Esophagus squamous epithelium (tissue), 4 donors: ENCODE data around the gene SARNP.

Experiments used
- CTCF ChIP-seq, 6 experiments: fragments of 450-650 bp in 4 of 6; fragments of 200-600 bp in 2 of 6; sonication (generic) in 2 of 6; IDR thresholded peaks; one replicate each; pipeline ENCODE4 v1.5.1; 2016 to 2019; ENCODE audit warnings: antibody characterized with exemption in 6 of 6, mild to moderate bottlenecking in 4 of 6, moderate library complexity in 4 of 6
- POLR2A ChIP-seq, 4 donors: fragments of 450-650 bp; IDR thresholded peaks; one replicate each; pipeline ENCODE4 v1.6.1; 2017; ENCODE audit warnings: antibody characterized with exemption in 4 of 4, mild to moderate bottlenecking in 4 of 4, moderate library complexity in 3 of 4

DNA sequence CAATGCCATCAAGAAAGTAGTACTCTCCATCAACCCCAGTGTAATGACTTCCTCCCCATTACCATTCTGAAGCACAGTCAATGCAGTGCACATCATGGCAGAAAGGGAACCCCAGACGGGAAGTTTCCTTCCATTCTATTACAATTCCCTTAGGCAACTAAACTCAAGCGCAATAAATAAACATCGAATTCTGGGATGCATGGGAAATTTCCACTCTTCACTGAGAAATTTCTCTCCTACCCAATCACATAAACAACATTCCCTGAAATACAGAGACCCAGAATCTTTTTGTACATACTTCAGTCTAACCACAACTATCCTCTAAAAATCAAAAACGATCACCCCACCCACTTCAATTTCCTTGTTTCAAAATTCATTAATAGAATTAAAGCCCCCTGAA is 20.0 kb downstream of the SARNP start:
- TF ChIP-seq CTCF (IDR thresholded peaks at IDR 0.05) (no peak), POLR2A (IDR thresholded peaks at IDR 0.05) (no peak)
